ENCODE results near the gene NFIX. TPM values are rescaled to one million over a fixed set of nuclear protein-coding genes. Genes with fewer than 3 reads are reported as not detected.

Gene NFIX
- total and polyA plus RNA-seq, 2 donors (not counting 1 experiment from before 2014, with no cell fraction given) = 0.69 to 5.6 TPM

GRCh38 chr19:13118424-13119193, 123.3 kb downstream of the NFIX start:
- intact Hi-C loops (cut with micrococcal nuclease) = loop anchor here (1.0 to 5.0 kb wide), 2 partner anchors 32 to 89 kb away; partner anchors contain the start of genes IER2 and STX10
- Histone ChIP-seq H2AFZ (ENCODE audit: insufficient read depth, low read depth, low read length, poor library complexity, severe bottlenecking) (peak overlapping the region; percentile 71), H4K20me1 (ENCODE audit: control insufficient read depth, insufficient read depth, low read length, poor library complexity, severe bottlenecking) (peaks cover 38% of the 10 kb centered on the region), H3K4me2 (replicated peaks; ENCODE audit: low read depth, low read length, poor library complexity, severe bottlenecking) (peak overlapping the region; percentile 97), H3K27me3 (replicated peaks in 1 of 4; ENCODE audit: control extremely low read depth in 1 of 4, control insufficient read depth in 3 of 4, insufficient read depth in 4 of 4, low read length in 3 of 4) (no peaks in the 10 kb centered on the region), H3K4me1 (ENCODE audit: control insufficient read depth in 2 of 2, insufficient read depth in 2 of 2, low read length in 2 of 2) (peaks cover 26 to 46% of the 10 kb centered on the region in 2 donors), H3K9ac (ENCODE audit: low read length) (peak overlapping the region; percentile 81), H3K79me2 (ENCODE audit: control insufficient read depth, insufficient read depth, low read length) (peaks cover 73% of the 10 kb centered on the region), H3K36me3 (replicated peaks in 1 of 2; ENCODE audit: control extremely low read depth in 1 of 2, control insufficient read depth in 1 of 2, extremely low read depth in 1 of 2, insufficient read depth in 2 of 2, low read length in 1 of 2) (peaks cover 0 to 7% of the 10 kb centered on the region in 2 experiments), H3K9me3 (ENCODE audit: control extremely low read depth in 1 of 3, control insufficient read depth in 2 of 3, insufficient read depth in 1 of 3, low read length in 2 of 3) (peaks cover 0 to 4% (median 0%) of the 10 kb centered on the region in 3 donors), H3K27ac (ENCODE audit: low read length in 2 of 2) (peak overlapping the region in 1 of 2 donors; percentile 67), H3K4me3 (ENCODE audit: control extremely low read depth in 1 of 5, extremely low read depth in 1 of 5, insufficient read depth in 1 of 5, low read depth in 2 of 5, low read length in 4 of 5) (peak overlapping the region in 4 of 5 experiments; percentile 81 to 88 (median 82))
- peak; percentile 43 for DNase-seq
- H3K27ac Mint-ChIP-seq = peak overlapping the region; percentile 72
- H3K27me3 Mint-ChIP-seq = no peaks in the 10 kb centered on the region
- H3K4me3 Mint-ChIP-seq = peak overlapping the region; percentile 80
- no peaks in the 10 kb centered on the region for H3K9me3 Mint-ChIP-seq (ENCODE audit: insufficient read depth)
- ATAC-seq (ENCODE audit: low read depth) = no peak
- H3K4me1 Mint-ChIP-seq = peaks cover 55% of the 10 kb centered on the region
- ChIA-PET POLR2A (interaction anchor here (0.6 to 4.8 kb wide), 11 partner anchors 14 to 899 kb away, joined by 3 to 80 read pairs (median 16); partner anchors contain the start of genes IER2, LYL1 and STX10), CTCF (interaction anchor here (0.7 to 3.2 kb wide), 9 partner anchors 10 to 144 kb away, joined by 4 to 31 read pairs (median 11); no protein-coding TSS in a partner anchor)
- no peak for TF ChIP-seq EZH2 (IDR thresholded peaks at IDR 0.05; ENCODE audit: borderline replicate concordance, insufficient read depth, low read depth, low read length, poor library complexity, severe bottlenecking)
- no peak for TF ChIP-seq CTCF (IDR thresholded peaks at IDR 0.05)
- under 1% methylated on average over 48 of the region's 57 CpGs for WGBS (ENCODE audit: insufficient coverage)
